PC-9 (cell line): ENCODE data around the gene ZNF322. TPM values are rescaled to one million over a fixed set of nuclear protein-coding genes. Genes with fewer than 3 reads are reported as not detected.

Experiments used
- BruUV-seq: library from RNA; stranded (reverse); fragments of 400-500 nt; replicated peaks from 2 replicates; lab custom pipeline; 2021; lab: Mats Ljungman, UMichigan
- CTCF ChIA-PET: fragments of 300-600 bp; sonication (Branson Sonifier 250); formaldehyde crosslinking; loops from one replicate; lab custom pipeline; 2022; ENCODE audit warnings: antibody characterized with exemption; lab: Charles Lee
- POLR2A ChIA-PET: fragments of 300-600 bp; sonication (Branson Sonifier 250); formaldehyde crosslinking; loops from one replicate; lab custom pipeline; 2022; ENCODE audit warnings: antibody characterized with exemption; ENCODE audit not compliant: unreplicated experiment; lab: Charles Lee
- DNase-seq, 2 experiments: peaks; one replicate each; pipeline versions ENCODE4 v3.0.0 to v3.0.0-alpha.2; 2015 to 2022; ENCODE audit warnings: mixed read lengths in 1 of 2
- H2AFZ ChIP-seq: fragments of 200-600 bp; sonication (generic); 2 replicates; pipeline ENCODE4 v1.8.1; 2017; ENCODE audit warnings: antibody characterized with exemption
- H3F3A ChIP-seq: fragments of 200-600 bp; sonication (generic); 2 replicates; pipeline ENCODE4 v1.8.1; 2017; ENCODE audit warnings: antibody characterized with exemption, mild to moderate bottlenecking, low read depth; ENCODE audit not compliant: insufficient read depth
- H3K27ac ChIP-seq: fragments of 200-600 bp; sonication (generic); 2 replicates; pipeline ENCODE4 v1.6.1; 2016; ENCODE audit warnings: mixed run types
- H3K27me3 ChIP-seq: fragments of 200-600 bp; sonication (generic); 2 replicates; pipeline ENCODE4 v1.6.1; 2016; ENCODE audit warnings: low read depth, mixed run types; ENCODE audit not compliant: insufficient read depth
- H3K36me3 ChIP-seq: fragments of 200-600 bp; sonication (generic); 2 replicates; pipeline ENCODE4 v1.6.1; 2016; ENCODE audit warnings: low read depth, mixed run types
- H3K4me1 ChIP-seq: fragments of 200-600 bp; sonication (generic); replicated peaks from 2 replicates; pipeline ENCODE4 v1.6.1; 2016; ENCODE audit warnings: mixed run types; ENCODE audit not compliant: insufficient read depth
- H3K4me2 ChIP-seq: fragments of 200-600 bp; sonication (generic); 2 replicates; pipeline ENCODE4 v1.6.1; 2017; ENCODE audit warnings: mixed run types
- H3K4me3 ChIP-seq: fragments of 200-600 bp; sonication (generic); 2 replicates; pipeline ENCODE4 v1.6.1; 2016; ENCODE audit warnings: mixed run types
- H3K79me2 ChIP-seq: fragments of 200-600 bp; sonication (generic); 2 replicates; pipeline ENCODE4 v1.6.1; 2017; ENCODE audit warnings: low read depth, mixed run types
- H3K9me2 ChIP-seq: fragments of 200-600 bp; sonication (generic); 2 replicates; pipeline ENCODE4 v1.8.1; 2017; ENCODE audit warnings: mild to moderate bottlenecking; ENCODE audit not compliant: insufficient read depth
- H3K9me3 ChIP-seq: fragments of 200-600 bp; sonication (generic); 2 replicates; pipeline ENCODE4 v1.8.1; 2016; ENCODE audit warnings: low read depth; ENCODE audit not compliant: insufficient read depth
- H4K20me1 ChIP-seq: fragments of 200-600 bp; sonication (generic); 2 replicates; pipeline ENCODE4 v1.8.1; 2017; ENCODE audit not compliant: insufficient read depth
- CTCF ChIP-seq: fragments of 200-600 bp; sonication (generic); conservative IDR thresholded peaks from 2 replicates; pipeline ENCODE4 v1.6.1; 2017; ENCODE audit warnings: mixed run types, antibody characterized with exemption, mild to moderate bottlenecking, moderate library complexity
- EZH2 ChIP-seq: fragments of 200-600 bp; sonication (generic); IDR thresholded peaks from 2 replicates; pipeline ENCODE4 v1.8.0; 2017; ENCODE audit warnings: antibody characterized with exemption, low read depth
- intact Hi-C: fragments of 100-400 bp; cut with micrococcal nuclease; formaldehyde crosslinking; loops from one replicate; pipeline ENCODE4 v1.10.0; 2022; ENCODE audit not compliant: unreplicated experiment
- total RNA-seq: library from RNA; stranded (reverse); gene quantifications from 2 replicates; pipeline ENCODE4 v1.2.3, GENCODE V29; 2021

Gene ZNF322
- total RNA-seq, 1 experiment from 2014 or later = 23.0 TPM

GRCh38 chr6:26627843-26628242 lies 31.7 kb downstream of the ZNF322 start:
- H3K79me2 ChIP-seq = no peaks in the 10 kb centered on the region
- POLR2A ChIA-PET = no interaction called here
- intact Hi-C loops = no loop called here

DNA sequence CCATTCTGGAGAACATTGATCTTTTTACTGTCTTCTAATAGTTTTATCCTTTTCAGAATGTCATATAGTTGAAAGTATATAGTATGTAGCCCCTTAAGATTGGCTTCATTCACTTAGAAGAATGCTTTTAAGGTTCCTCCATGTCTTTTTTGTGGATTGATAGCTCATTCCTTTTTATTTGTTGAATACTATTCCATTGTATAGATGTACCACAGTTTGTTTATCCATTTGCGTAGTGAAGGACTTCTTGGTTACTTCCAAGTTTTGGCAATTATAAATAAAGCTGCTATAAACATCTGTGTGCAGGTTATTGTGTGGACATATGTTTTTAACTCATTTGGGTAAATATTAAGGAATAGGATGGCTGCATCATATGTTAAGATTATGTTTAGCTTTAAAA lies 35.0 kb downstream of the ZNF322 start:
- no TSS peak for BruUV-seq
- H3K27ac ChIP-seq = no peak overlapping the region
- H3K4me2 ChIP-seq = no peak overlapping the region
- no peaks in the 10 kb centered on the region for H3K4me1 ChIP-seq
- H3K4me3 ChIP-seq = no peak overlapping the region
- H4K20me1 ChIP-seq = no peaks in the 10 kb centered on the region
- ChIA-PET CTCF (no interaction called here), POLR2A (no interaction called here)
- no peak for TF ChIP-seq CTCF
- no peak for TF ChIP-seq EZH2
- no peaks in the 10 kb centered on the region for H3K27me3 ChIP-seq
- no peak overlapping the region for H2AFZ ChIP-seq
- intact Hi-C loops = no loop called here
- no peaks in the 10 kb centered on the region for H3K79me2 ChIP-seq
- no peak for DNase-seq
- no peaks in the 10 kb centered on the region for H3K9me2 ChIP-seq
- H3K36me3 ChIP-seq = no peaks in the 10 kb centered on the region
- H3K9me3 ChIP-seq = peaks cover 7% of the 10 kb centered on the region; the same call in 1 of the 2 replicates
- H3F3A ChIP-seq = no peaks in the 10 kb centered on the region

More at GRCh38 chr6:26627843-26628242, 31.7 kb downstream of the ZNF322 start:
- H3K36me3 ChIP-seq = no peaks in the 10 kb centered on the region
- BruUV-seq = no TSS peak
- H3K27ac ChIP-seq = no peak overlapping the region
- no peaks in the 10 kb centered on the region for H3K4me1 ChIP-seq
- CTCF ChIA-PET = no interaction called here
- no peak for DNase-seq
- TF ChIP-seq EZH2 = no peak
- TF ChIP-seq CTCF = no peak
- no peak overlapping the region for H3K4me2 ChIP-seq
- no peaks in the 10 kb centered on the region for H3K9me2 ChIP-seq
- H2AFZ ChIP-seq = no peak overlapping the region
- no peaks in the 10 kb centered on the region for H4K20me1 ChIP-seq
- H3K4me3 ChIP-seq = no peak overlapping the region
- H3K9me3 ChIP-seq = peaks cover 7% of the 10 kb centered on the region; the same call in 1 of the 2 replicates
- no peaks in the 10 kb centered on the region for H3F3A ChIP-seq
- no peaks in the 10 kb centered on the region for H3K27me3 ChIP-seq

DNA sequence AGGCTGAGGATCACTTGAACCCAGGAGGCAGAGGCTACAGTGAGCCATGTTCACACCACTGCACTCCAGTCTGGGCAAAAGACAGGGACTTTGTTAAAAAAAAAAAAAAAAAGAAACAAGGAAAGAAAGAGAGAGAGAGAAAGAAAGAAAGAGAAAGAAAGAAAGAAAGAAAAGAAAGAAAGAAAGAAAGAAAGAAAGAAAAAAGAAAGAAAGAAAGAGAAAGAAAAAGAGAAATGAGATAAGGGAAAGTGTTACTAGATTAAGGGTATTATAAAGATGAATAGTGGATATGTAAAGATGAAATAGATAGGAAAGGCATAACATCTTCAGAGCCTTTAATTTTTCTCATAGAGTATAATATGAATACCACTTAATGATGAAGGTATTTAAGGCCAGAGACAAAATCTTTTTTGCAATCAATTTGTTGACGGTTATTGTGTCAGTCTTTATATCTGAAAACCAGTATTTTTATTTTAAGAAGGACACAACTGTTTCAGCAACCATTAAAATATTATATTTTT lies 36.1 kb downstream of the ZNF322 start:
- Histone ChIP-seq H3K27ac (no peak overlapping the region), H3K4me2 (no peak overlapping the region), H3K27me3 (no peaks in the 10 kb centered on the region), H3F3A (no peaks in the 10 kb centered on the region), H3K36me3 (no peaks in the 10 kb centered on the region), H3K79me2 (no peaks in the 10 kb centered on the region), H3K4me1 (no peaks in the 10 kb centered on the region), H3K4me3 (no peak overlapping the region), H3K9me3 (peaks cover 7% of the 10 kb centered on the region; the same call in 1 of the 2 replicates), H3K9me2 (no peaks in the 10 kb centered on the region), H2AFZ (no peak overlapping the region), H4K20me1 (no peaks in the 10 kb centered on the region)
- intact Hi-C loops = no loop called here
- no TSS peak for BruUV-seq
- ChIA-PET POLR2A (no interaction called here), CTCF (no interaction called here)
- no peak for DNase-seq
- TF ChIP-seq EZH2 (no peak), CTCF (no peak)
